Measurements from ENCODE around the gene TTC6. TPM values are rescaled to one million over a fixed set of nuclear protein-coding genes. Genes with fewer than 3 reads are reported as not detected.

The TTC6 gene
- total RNA-seq, 1 donor from 2014 or later = not detected

DNA sequence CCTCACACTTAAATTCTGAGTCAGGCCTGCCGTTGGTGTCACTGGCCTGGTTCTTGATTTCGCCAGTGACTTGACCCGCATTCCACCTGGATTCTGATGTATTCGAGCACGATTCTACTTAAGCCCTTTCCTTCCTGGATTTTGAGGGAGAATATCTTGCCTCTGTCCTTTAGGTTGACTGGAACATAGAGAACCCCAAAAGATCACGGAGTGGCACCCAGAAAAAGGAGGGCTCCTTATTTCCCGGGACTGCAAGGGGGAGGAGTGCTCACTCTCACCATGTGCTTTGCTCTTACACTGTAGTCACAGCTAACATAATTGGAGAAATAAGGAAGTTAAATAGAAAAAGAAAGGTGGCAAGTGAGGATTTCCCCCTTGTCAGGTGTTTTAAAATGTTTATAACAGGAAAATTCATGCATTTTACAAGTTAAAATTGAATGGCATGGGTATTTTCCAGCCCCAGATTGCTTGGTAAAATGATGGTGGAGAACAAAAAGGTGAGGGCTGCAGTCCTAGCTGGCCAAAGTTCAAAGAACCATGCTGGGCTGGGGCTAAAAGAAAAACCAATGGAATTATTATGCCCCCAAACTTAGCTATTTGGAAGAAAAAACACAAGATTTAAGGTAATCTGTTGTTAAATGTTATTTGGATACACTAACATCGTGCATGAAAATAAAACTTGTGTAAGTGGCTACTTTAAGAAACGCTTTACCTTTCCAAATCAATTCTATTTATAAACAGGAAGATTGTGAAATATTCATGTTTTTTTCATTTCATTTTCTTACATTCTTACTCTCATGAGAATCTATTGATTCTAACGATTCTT lies 9.2 kb upstream of the TTC6 start:
- Mint-ChIP-seq H3K4me3 (ENCODE audit: unreplicated experiment) (no peak overlapping the region), H3K36me3 (ENCODE audit: low read depth) (peaks cover 3% of the 10 kb centered on the region), H3K27ac (ENCODE audit: unreplicated experiment) (no peak overlapping the region), H3K9me3 (ENCODE audit: low read depth) (no peaks in the 10 kb centered on the region), H3K4me1 (ENCODE audit: low read depth) (peaks cover 5% of the 10 kb centered on the region), H3K27me3 (ENCODE audit: low read depth) (peaks cover 65% of the 10 kb centered on the region)
- DNase-seq (ENCODE audit: low spot score) = no peak
- TF ChIP-seq, protein P1, sequence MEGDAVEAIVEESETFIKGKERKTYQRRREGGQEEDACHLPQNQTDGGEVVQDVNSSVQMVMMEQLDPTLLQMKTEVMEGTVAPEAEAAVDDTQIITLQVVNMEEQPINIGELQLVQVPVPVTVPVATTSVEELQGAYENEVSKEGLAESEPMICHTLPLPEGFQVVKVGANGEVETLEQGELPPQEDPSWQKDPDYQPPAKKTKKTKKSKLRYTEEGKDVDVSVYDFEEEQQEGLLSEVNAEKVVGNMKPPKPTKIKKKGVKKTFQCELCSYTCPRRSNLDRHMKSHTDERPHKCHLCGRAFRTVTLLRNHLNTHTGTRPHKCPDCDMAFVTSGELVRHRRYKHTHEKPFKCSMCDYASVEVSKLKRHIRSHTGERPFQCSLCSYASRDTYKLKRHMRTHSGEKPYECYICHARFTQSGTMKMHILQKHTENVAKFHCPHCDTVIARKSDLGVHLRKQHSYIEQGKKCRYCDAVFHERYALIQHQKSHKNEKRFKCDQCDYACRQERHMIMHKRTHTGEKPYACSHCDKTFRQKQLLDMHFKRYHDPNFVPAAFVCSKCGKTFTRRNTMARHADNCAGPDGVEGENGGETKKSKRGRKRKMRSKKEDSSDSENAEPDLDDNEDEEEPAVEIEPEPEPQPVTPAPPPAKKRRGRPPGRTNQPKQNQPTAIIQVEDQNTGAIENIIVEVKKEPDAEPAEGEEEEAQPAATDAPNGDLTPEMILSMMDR (IDR thresholded peaks at IDR 0.05) = no peak

DNA sequence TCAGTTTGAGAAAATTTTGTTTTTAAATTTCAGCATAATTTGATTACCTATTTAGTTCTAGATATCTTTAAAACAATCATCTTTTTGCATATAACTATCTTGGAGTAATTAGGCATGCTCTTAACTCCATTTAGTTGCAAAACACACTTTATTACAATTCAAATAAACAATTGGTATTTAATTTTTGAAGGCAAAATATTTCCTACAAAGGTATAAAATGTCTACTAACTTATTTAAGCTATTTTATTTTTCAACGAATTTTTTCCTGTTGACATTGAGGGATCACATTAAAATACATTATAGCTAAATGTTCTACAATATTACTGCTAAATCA lies 8.7 kb upstream of the TTC6 start:
- no peaks in the 10 kb centered on the region for H3K9me3 Mint-ChIP-seq (ENCODE audit: low read depth)
- peaks cover 8% of the 10 kb centered on the region for H3K4me1 Mint-ChIP-seq (ENCODE audit: low read depth)
- TF ChIP-seq, protein P1 (IDR thresholded peaks at IDR 0.05) = no peak
- H3K27ac Mint-ChIP-seq (ENCODE audit: unreplicated experiment) = no peak overlapping the region
- H3K36me3 Mint-ChIP-seq (ENCODE audit: low read depth) = peaks cover 3% of the 10 kb centered on the region
- no peak overlapping the region for H3K4me3 Mint-ChIP-seq (ENCODE audit: unreplicated experiment)
- no peak for DNase-seq (ENCODE audit: low spot score)
- peaks cover 64% of the 10 kb centered on the region for H3K27me3 Mint-ChIP-seq (ENCODE audit: low read depth)

DNA sequence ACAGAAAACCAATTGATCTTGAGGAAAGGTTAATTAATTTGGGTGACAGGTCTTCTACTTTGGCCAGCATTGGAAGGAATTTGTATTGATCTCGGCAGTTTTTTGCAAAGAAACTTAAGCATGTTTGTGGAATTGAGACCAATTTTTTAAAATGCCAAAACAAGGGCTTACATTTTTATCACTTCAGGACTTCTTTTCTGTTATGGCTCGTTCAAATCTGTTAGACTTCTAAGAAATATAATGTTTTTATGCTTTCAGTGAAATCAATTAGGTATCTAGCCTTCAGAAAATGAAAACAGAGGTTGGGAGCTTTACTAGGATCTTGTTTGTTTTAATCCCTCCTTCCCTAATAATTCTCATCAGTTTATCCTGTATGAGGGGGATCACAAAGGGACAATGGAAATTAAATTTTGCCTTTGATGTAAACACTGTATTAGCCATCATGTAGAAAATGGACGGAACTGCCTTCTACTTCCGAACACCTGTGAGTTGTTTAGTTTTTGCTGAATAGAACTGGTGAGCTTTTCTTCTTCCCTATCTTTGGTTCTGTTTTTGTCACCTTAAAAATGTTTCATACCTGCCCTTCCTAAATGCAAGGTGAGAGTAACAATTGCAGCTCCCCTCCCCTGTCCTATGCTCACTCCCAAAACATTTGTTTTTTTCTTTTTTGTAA lies 8.2 kb upstream of the TTC6 start:
- DNase-seq (ENCODE audit: low spot score) = no peak
- Mint-ChIP-seq H3K4me1 (ENCODE audit: low read depth) (peaks cover 11% of the 10 kb centered on the region), H3K9me3 (ENCODE audit: low read depth) (no peaks in the 10 kb centered on the region), H3K27ac (ENCODE audit: unreplicated experiment) (no peak overlapping the region), H3K27me3 (ENCODE audit: low read depth) (peaks cover 65% of the 10 kb centered on the region), H3K4me3 (ENCODE audit: unreplicated experiment) (no peak overlapping the region), H3K36me3 (ENCODE audit: low read depth) (peaks cover 3% of the 10 kb centered on the region)
- TF ChIP-seq, protein P1 (IDR thresholded peaks at IDR 0.05) = no peak

DNA sequence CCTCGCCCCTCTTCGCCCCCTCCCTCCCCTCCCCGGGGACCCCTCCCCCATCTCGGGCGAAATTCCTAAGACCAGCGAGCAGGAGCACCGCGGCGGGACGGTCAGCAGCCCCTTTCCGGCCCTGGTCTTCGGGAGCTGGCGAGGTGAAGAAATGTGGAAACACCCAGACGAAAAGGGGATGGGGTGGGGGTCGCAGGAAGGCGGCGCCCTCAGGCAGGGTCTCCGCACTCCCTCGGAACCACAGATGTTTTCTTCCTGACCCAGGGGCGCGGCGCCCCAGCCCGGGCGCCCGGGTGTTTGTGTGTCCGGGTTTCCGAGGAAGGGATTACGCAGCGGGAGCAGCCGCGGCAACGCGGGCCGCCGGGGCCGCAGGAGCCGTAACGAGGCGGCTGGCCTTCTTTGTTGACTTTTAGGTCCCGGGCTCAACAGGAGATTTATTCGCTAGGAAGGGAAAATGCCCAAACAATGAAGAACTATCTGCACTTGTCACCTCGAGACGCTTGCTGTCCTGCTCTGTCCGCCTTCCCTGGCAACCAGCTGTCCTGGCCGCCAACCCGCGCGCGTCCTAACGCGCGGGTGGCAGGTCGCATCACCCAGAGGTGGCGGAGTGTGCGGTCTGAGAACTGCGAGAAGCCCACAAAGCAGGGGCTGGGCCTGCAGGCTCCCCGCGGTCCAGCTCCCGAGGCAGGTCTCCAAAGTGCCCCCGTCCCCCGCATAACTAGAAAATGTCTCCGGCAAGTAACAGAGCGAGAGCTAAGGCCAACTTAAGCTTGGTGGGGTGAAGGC lies 7.4 kb upstream of the TTC6 start:
- TF ChIP-seq, protein P1 (IDR thresholded peaks at IDR 0.05) = no peak
- Mint-ChIP-seq H3K4me3 (ENCODE audit: unreplicated experiment) (no peak overlapping the region), H3K27ac (ENCODE audit: unreplicated experiment) (no peak overlapping the region), H3K4me1 (ENCODE audit: low read depth) (peaks cover 11% of the 10 kb centered on the region), H3K36me3 (ENCODE audit: low read depth) (peaks cover 3% of the 10 kb centered on the region), H3K27me3 (ENCODE audit: low read depth) (peaks cover 67% of the 10 kb centered on the region), H3K9me3 (ENCODE audit: low read depth) (no peaks in the 10 kb centered on the region)
- no peak for DNase-seq (ENCODE audit: low spot score)

DNA sequence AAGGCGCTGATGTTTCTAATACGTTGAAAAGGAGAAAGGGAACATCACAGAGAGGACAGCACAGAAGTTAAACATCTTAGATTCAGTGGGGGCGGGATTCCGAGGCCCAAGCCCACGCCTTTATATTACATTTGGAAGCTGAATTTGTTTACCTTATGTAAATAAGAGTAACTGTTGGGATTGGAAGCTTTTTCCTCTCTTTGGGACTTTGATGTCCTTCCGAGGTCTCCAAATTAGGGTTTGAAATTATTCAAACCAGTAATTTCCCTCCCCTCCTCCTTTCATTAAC lies 6.8 kb upstream of the TTC6 start:
- peaks cover 11% of the 10 kb centered on the region for H3K4me1 Mint-ChIP-seq (ENCODE audit: low read depth)
- no peak overlapping the region for H3K27ac Mint-ChIP-seq (ENCODE audit: unreplicated experiment)
- H3K4me3 Mint-ChIP-seq (ENCODE audit: unreplicated experiment) = no peak overlapping the region
- TF ChIP-seq, protein P1 (IDR thresholded peaks at IDR 0.05) = no peak
- H3K27me3 Mint-ChIP-seq (ENCODE audit: low read depth) = peaks cover 72% of the 10 kb centered on the region
- H3K9me3 Mint-ChIP-seq (ENCODE audit: low read depth) = no peaks in the 10 kb centered on the region
- DNase-seq (ENCODE audit: low spot score) = no peak
- peaks cover 3% of the 10 kb centered on the region for H3K36me3 Mint-ChIP-seq (ENCODE audit: low read depth)

All from chondrocyte (in vitro differentiated cells).